Liver (tissue), 9 donors: Measurements from ENCODE around the gene GCC1. TPM values are rescaled to one million over a fixed set of nuclear protein-coding genes. Genes with fewer than 3 reads are reported as not detected.

Experiments
- DNase-seq: peaks from one replicate; pipeline ENCODE4 v3.0.0-alpha.2; 2017; ENCODE audit warnings: low spot score
- H3K27ac ChIP-seq, 2 donors: one replicate each; pipeline ENCODE4 v1.7.0; 2013; ENCODE audit warnings: inconsistent platforms in 2 of 2, low read length in 2 of 2, control low read depth in 1 of 2, low read depth in 1 of 2, mild to moderate bottlenecking in 1 of 2
- H3K27me3 ChIP-seq, 4 donors: one replicate each; pipeline versions ENCODE4 v1.6.1 to v1.7.0; 2013; ENCODE audit warnings: low read length in 3 of 4, inconsistent platforms in 1 of 4, mild to moderate bottlenecking in 1 of 4, moderate library complexity in 1 of 4; ENCODE audit not compliant: control insufficient read depth in 4 of 4, insufficient read depth in 4 of 4
- H3K36me3 ChIP-seq, 4 donors: one replicate each; pipeline versions ENCODE4 v1.6.1 to v1.7.0; 2013; ENCODE audit warnings: low read length in 3 of 4, mild to moderate bottlenecking in 3 of 4, low read depth in 1 of 4, moderate library complexity in 1 of 4; ENCODE audit not compliant: control insufficient read depth in 4 of 4, insufficient read depth in 3 of 4
- H3K4me1 ChIP-seq, 4 donors: one replicate each; pipeline versions ENCODE4 v1.6.1 to v1.7.0; 2013; ENCODE audit warnings: low read length in 3 of 4, mild to moderate bottlenecking in 3 of 4, moderate library complexity in 1 of 4; ENCODE audit not compliant: control insufficient read depth in 4 of 4, insufficient read depth in 4 of 4
- H3K4me3 ChIP-seq, 3 donors: one replicate each; pipeline versions ENCODE4 v1.6.1 to v1.7.0; 2013; ENCODE audit warnings: low read length in 3 of 3, control low read depth in 1 of 3, low read depth in 1 of 3, mild to moderate bottlenecking in 1 of 3
- H3K9ac ChIP-seq, 2 donors: one replicate each; pipeline ENCODE4 v1.7.0; 2013; ENCODE audit warnings: low read length in 2 of 2, mild to moderate bottlenecking in 2 of 2, moderate library complexity in 2 of 2, control low read depth in 1 of 2, low read depth in 1 of 2
- H3K9me3 ChIP-seq, 4 donors: one replicate each; pipeline versions ENCODE4 v1.6.1 to v1.7.0; 2013; ENCODE audit warnings: low read length in 3 of 4; ENCODE audit not compliant: control insufficient read depth in 4 of 4
- EGR1 ChIP-seq, 2 donors: IDR thresholded peaks; 2 replicates each; pipeline ENCODE4 v1.6.1; 2016 to 2018; ENCODE audit warnings: antibody characterized with exemption in 2 of 2, low read depth in 2 of 2
- FOXA1 ChIP-seq: IDR thresholded peaks from 2 replicates; pipeline ENCODE4 v1.6.1; 2016; ENCODE audit warnings: antibody characterized with exemption
- FOXA2 ChIP-seq: IDR thresholded peaks from 2 replicates; pipeline ENCODE4 v1.6.1; 2016; ENCODE audit warnings: antibody characterized with exemption
- GABPA ChIP-seq, 2 donors: IDR thresholded peaks in 1 of 2; conservative IDR thresholded peaks in 1 of 2; 2 replicates each; pipeline ENCODE4 v1.6.1; 2016; ENCODE audit warnings: antibody characterized with exemption in 2 of 2, mild to moderate bottlenecking in 1 of 2, moderate library complexity in 1 of 2
- HNF4A ChIP-seq, 2 donors: conservative IDR thresholded peaks; 2 replicates each; pipeline ENCODE4 v1.6.1; 2016; ENCODE audit warnings: antibody characterized with exemption in 2 of 2, mild to moderate bottlenecking in 2 of 2
- HNF4G ChIP-seq: IDR thresholded peaks from 2 replicates; pipeline ENCODE4 v1.6.1; 2016; ENCODE audit warnings: antibody characterized with exemption
- NR2F2 ChIP-seq: IDR thresholded peaks from 2 replicates; pipeline ENCODE4 v1.6.1; 2016; ENCODE audit warnings: antibody characterized with exemption
- RAD21 ChIP-seq, 2 donors: IDR thresholded peaks; 2 replicates each; pipeline ENCODE4 v1.6.1; 2016; ENCODE audit warnings: antibody characterized with exemption in 2 of 2, mild to moderate bottlenecking in 2 of 2
- RXRA ChIP-seq, 2 donors: IDR thresholded peaks; 2 replicates each; pipeline ENCODE4 v1.6.1; 2017 to 2018; ENCODE audit warnings: antibody characterized with exemption in 2 of 2, mild to moderate bottlenecking in 1 of 2
- SP1 ChIP-seq: IDR thresholded peaks from 2 replicates; pipeline ENCODE4 v1.6.1; 2018; ENCODE audit warnings: antibody characterized with exemption, mild to moderate bottlenecking
- TAF1 ChIP-seq: conservative IDR thresholded peaks from 2 replicates; pipeline ENCODE4 v1.6.1; 2016; ENCODE audit warnings: antibody characterized with exemption, mild to moderate bottlenecking
- WGBS: extraction: QIAGEN DNeasy Blood & Tissue Kit; methylation state at CpG from one replicate; pipeline ENCODE4 v1.1.7; 2013; 5-methylcytosine and 5-hydroxymethylcytosine counted together
- polyA plus RNA-seq, 2 donors: library from polyadenylated mRNA; stranded (reverse) in 1 of 2; unstranded in 1 of 2; fragments of 200-250 nt in 1 of 2; fragments of >200 nt in 1 of 2; fragmentation: Nextera tagmentation in 1 of 2; extraction: Ambion mirVana in 1 of 2; gene quantifications; one replicate each; pipeline versions ENCODE4 v1.2.1 to v1.2.3, GENCODE V29; 2013 to 2015
- total RNA-seq, 2 donors: library from RNA; depleted of rRNA; stranded (reverse); fragments of >200 nt; gene quantifications; one replicate each; pipeline ENCODE4 v1.2.3, GENCODE V29; 2014
- TF ChIP-seq, protein P1 (sequence below): IDR thresholded peaks from 2 replicates; pipeline ENCODE4 v1.6.1; 2016; ENCODE audit warnings: antibody characterized with exemption
- TF ChIP-seq, protein P2 (sequence below): fragments of 150-350 bp; IDR thresholded peaks from 2 replicates; pipeline ENCODE4 v1.5.1; 2017; ENCODE audit warnings: improper control_type of control experiment, low read depth, low read length; ENCODE audit not compliant: missing input control
- TF ChIP-seq, protein P3 (sequence below): IDR thresholded peaks from 2 replicates; pipeline ENCODE4 v1.6.1; 2016; ENCODE audit warnings: antibody characterized with exemption
- donor health status: healthy.
- donor health status: healthy.
- donor health status: healthy.
- donor health status: healthy.
- donor health status: healthy.

GCC1 gene
- total and polyA plus RNA-seq, 4 donors, result 4.6 to 16.1 (median 8.0) TPM

DNA sequence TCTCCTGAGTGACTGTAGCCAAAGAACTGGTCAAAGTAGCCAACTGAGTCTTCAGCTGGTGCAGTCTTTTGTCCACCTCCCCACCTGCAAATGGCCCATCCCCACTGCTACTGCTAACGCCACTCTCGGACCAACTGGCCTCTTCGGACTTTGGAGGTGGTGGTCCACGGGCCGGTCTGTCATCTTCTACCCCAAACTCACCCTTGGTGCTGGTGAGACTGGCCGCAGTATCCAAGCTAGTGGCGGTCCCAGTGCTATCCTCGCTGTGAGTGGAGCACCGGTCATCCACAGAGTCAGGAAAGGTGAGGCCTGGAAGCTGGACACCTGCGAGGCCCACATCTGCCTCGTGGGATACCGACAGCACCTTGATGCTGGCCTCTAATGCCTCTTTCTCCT is 750 bp downstream of the GCC1 start:
- TF ChIP-seq EGR1 (IDR thresholded peaks at IDR 0.05; ENCODE audit: low read depth in 2 of 2) (no peak), FOXA2 (no peak), GABPA (IDR thresholded peaks at IDR 0.05 in 1 of 2, conservative IDR thresholded peaks at IDR 0.05 in 1 of 2) (no peak), RXRA (IDR thresholded peaks at IDR 0.05) (no peak)
- TF ChIP-seq, protein P1, sequence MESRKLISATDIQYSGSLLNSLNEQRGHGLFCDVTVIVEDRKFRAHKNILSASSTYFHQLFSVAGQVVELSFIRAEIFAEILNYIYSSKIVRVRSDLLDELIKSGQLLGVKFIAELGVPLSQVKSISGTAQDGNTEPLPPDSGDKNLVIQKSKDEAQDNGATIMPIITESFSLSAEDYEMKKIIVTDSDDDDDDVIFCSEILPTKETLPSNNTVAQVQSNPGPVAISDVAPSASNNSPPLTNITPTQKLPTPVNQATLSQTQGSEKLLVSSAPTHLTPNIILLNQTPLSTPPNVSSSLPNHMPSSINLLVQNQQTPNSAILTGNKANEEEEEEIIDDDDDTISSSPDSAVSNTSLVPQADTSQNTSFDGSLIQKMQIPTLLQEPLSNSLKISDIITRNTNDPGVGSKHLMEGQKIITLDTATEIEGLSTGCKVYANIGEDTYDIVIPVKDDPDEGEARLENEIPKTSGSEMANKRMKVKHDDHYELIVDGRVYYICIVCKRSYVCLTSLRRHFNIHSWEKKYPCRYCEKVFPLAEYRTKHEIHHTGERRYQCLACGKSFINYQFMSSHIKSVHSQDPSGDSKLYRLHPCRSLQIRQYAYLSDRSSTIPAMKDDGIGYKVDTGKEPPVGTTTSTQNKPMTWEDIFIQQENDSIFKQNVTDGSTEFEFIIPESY, result no peak
- no peak for DNase-seq
- H3K36me3 ChIP-seq, result peaks cover 0 to 2% (median 0%) of the 10 kb centered on the region in 4 donors
- H3K27ac ChIP-seq, result peak overlapping the region; percentile 63 to 71
- no peaks in the 10 kb centered on the region for H3K27me3 ChIP-seq
- peak overlapping the region; percentile 70 to 72 for H3K9ac ChIP-seq
- H3K9me3 ChIP-seq, result no peaks in the 10 kb centered on the region
- peak overlapping the region; percentile 65 to 77 (median 75) for H3K4me3 ChIP-seq
- WGBS, result 23% methylated on average over 12 of the region's 12 CpGs
- H3K4me1 ChIP-seq, result peaks cover 18 to 77% (median 60%) of the 10 kb centered on the region in 4 donors

DNA sequence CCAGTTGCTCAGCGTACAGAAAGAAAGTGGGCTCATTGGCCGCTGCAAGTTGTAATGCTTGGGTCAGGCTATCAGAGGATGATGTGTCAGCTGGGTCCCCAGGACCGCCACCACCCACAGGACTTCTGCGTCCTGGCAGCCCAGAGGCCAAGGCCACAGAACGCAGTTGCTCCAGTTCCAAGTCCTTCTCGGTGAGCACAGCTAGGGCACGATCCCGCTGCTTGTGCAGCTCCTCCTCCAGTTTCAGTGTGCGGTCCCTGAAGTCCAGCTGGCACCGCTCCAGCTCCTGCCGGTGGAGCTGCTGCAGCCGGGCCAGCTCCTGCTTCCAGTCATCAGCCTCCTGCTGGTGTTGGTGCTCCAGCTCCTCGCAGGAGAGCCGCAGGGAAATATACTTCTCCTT is 3.0 kb downstream of the GCC1 start:
- TF ChIP-seq RAD21 (IDR thresholded peaks at IDR 0.05), result peak; percentile 10 to 36
- TF ChIP-seq, protein P2, sequence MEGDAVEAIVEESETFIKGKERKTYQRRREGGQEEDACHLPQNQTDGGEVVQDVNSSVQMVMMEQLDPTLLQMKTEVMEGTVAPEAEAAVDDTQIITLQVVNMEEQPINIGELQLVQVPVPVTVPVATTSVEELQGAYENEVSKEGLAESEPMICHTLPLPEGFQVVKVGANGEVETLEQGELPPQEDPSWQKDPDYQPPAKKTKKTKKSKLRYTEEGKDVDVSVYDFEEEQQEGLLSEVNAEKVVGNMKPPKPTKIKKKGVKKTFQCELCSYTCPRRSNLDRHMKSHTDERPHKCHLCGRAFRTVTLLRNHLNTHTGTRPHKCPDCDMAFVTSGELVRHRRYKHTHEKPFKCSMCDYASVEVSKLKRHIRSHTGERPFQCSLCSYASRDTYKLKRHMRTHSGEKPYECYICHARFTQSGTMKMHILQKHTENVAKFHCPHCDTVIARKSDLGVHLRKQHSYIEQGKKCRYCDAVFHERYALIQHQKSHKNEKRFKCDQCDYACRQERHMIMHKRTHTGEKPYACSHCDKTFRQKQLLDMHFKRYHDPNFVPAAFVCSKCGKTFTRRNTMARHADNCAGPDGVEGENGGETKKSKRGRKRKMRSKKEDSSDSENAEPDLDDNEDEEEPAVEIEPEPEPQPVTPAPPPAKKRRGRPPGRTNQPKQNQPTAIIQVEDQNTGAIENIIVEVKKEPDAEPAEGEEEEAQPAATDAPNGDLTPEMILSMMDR, result peak; percentile 12
- peak; percentile 82 to 86 for TF ChIP-seq HNF4A (conservative IDR thresholded peaks at IDR 0.05)
- TF ChIP-seq RXRA (IDR thresholded peaks at IDR 0.05), result peak; percentile 26 to 59
- no peak for TF ChIP-seq NR2F2
- TF ChIP-seq SP1, result peak; percentile 46
- TF ChIP-seq TAF1, result no peak
- TF ChIP-seq, protein P1, result no peak
- TF ChIP-seq HNF4G, result peak; percentile 25
- TF ChIP-seq FOXA1, result no peak
- TF ChIP-seq, protein P3, sequence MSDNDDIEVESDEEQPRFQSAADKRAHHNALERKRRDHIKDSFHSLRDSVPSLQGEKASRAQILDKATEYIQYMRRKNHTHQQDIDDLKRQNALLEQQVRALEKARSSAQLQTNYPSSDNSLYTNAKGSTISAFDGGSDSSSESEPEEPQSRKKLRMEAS, result no peak
- WGBS, result 33% methylated on average over 14 of the region's 14 CpGs
- no peaks in the 10 kb centered on the region for H3K27me3 ChIP-seq
- H3K36me3 ChIP-seq, result peaks cover 0 to 5% (median 2%) of the 10 kb centered on the region in 4 donors
- no peak overlapping the region for H3K4me3 ChIP-seq
- peak; percentile 44 for DNase-seq
- H3K4me1 ChIP-seq, result peaks cover 15 to 61% (median 49%) of the 10 kb centered on the region in 4 donors
- H3K9ac ChIP-seq, result no peak overlapping the region
- peak overlapping the region; percentile 15 to 29 for H3K27ac ChIP-seq
- no peaks in the 10 kb centered on the region for H3K9me3 ChIP-seq
